Measurements from ENCODE around the gene WDR55. TPM values are rescaled to one million over a fixed set of nuclear protein-coding genes. Genes with fewer than 3 reads are reported as not detected.
A peak's percentile ranks its signal among the peaks of the same experiment; 100 is the strongest.
"Not testable (repeated sequence)": the region's sequence is repeated elsewhere in the genome, so short reads cannot be mapped to it uniquely, and the experiment has no call there.

Gene WDR55
- total RNA-seq, 4 donors from 2014 or later, result 24.2 to 29.5 (median 25.4) TPM

GRCh38 chr5:140647042-140647419, 17.7 kb upstream of the WDR55 start:
- no peak for DNase-seq
- no peak for TF ChIP-seq POLR2A (IDR thresholded peaks at IDR 0.05)
- TF ChIP-seq, protein P1, sequence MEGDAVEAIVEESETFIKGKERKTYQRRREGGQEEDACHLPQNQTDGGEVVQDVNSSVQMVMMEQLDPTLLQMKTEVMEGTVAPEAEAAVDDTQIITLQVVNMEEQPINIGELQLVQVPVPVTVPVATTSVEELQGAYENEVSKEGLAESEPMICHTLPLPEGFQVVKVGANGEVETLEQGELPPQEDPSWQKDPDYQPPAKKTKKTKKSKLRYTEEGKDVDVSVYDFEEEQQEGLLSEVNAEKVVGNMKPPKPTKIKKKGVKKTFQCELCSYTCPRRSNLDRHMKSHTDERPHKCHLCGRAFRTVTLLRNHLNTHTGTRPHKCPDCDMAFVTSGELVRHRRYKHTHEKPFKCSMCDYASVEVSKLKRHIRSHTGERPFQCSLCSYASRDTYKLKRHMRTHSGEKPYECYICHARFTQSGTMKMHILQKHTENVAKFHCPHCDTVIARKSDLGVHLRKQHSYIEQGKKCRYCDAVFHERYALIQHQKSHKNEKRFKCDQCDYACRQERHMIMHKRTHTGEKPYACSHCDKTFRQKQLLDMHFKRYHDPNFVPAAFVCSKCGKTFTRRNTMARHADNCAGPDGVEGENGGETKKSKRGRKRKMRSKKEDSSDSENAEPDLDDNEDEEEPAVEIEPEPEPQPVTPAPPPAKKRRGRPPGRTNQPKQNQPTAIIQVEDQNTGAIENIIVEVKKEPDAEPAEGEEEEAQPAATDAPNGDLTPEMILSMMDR (IDR thresholded peaks at IDR 0.05), result no peak
- H3K36me3 ChIP-seq, result peaks cover 0 to 74% (median 26%) of the 10 kb centered on the region in 3 donors
- H3K4me3 ChIP-seq, result peak overlapping the region; percentile 64 to 93 (median 86)
- no peaks in the 10 kb centered on the region for H3K9me3 ChIP-seq
- 0% methylated on average over 9 to 21 of the region's 27 CpGs for WGBS, 2 donors
- H3K27ac ChIP-seq, result peak overlapping the region; percentile 84 to 91 (median 90)
- intact Hi-C loops (cut with DNase I), result loop anchor here (10.0 kb wide), 1 partner anchor 242 kb away; the partner anchor contains the start of gene ANKHD1
- no peaks in the 10 kb centered on the region for H3K27me3 ChIP-seq
- H3K4me1 ChIP-seq, result peaks cover 7 to 58% (median 8%) of the 10 kb centered on the region in 3 donors

DNA sequence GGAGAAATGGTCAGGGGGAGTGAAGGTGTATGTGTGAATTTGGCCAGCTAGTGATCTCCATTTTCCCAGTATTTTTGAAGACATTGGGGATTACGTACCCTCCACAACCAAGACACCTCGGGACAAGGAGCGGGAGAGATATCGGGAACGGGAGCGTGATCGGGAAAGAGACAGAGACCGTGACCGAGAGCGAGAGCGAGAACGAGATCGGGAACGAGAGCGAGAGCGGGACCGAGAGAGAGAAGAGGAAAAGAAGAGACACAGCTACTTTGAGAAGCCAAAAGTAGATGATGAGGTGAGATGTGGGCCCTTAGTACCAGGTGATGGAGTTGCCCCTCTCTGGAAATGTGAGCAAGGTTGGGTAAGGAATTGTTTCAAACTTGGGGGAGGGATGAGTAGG, 5.8 kb upstream of the WDR55 start:
- H3K27ac ChIP-seq, result no peak overlapping the region
- H3K27me3 ChIP-seq, result no peaks in the 10 kb centered on the region
- TF ChIP-seq, protein P1 (IDR thresholded peaks at IDR 0.05), result no peak
- TF ChIP-seq POLR2A (IDR thresholded peaks at IDR 0.05), result no peak
- no peak overlapping the region for H3K4me3 ChIP-seq
- H3K4me1 ChIP-seq, result peaks cover 0 to 5% (median 3%) of the 10 kb centered on the region in 3 donors
- WGBS, 2 donors, result 96% methylated on average over 17 of the region's 17 CpGs
- DNase-seq, result no peak
- intact Hi-C loops (cut with DNase I), result no loop called here
- H3K36me3 ChIP-seq, result peaks cover 26 to 96% (median 75%) of the 10 kb centered on the region in 3 donors
- no peaks in the 10 kb centered on the region for H3K9me3 ChIP-seq

- Histone ChIP-seq H3K4me1 (peaks cover 2 to 12% (median 5%) of the 10 kb centered on the region in 3 donors), H3K36me3 (peaks cover 21 to 81% (median 60%) of the 10 kb centered on the region in 3 donors)
- H3K9me3 ChIP-seq; intact Hi-C loops (cut with DNase I); H3K27ac ChIP-seq; DNase-seq; H3K4me3 ChIP-seq; H3K27me3 ChIP-seq: not testable (repeated sequence)
- WGBS, 2 donors, result 89% methylated on average over 6 of the region's 6 CpGs
Observed at GRCh38 chr5:140660371-140660770, 4.3 kb upstream of the WDR55 start.

- DNase-seq, result no peak
- intact Hi-C loops (cut with DNase I), result no loop called here
- TF ChIP-seq, protein P1 (IDR thresholded peaks at IDR 0.05), result no peak
- TF ChIP-seq POLR2A (IDR thresholded peaks at IDR 0.05), result no peak
- peaks cover 14 to 71% (median 35%) of the 10 kb centered on the region in 3 donors for H3K36me3 ChIP-seq
- H3K27me3 ChIP-seq, result no peaks in the 10 kb centered on the region
- H3K9me3 ChIP-seq, result no peaks in the 10 kb centered on the region
- H3K27ac ChIP-seq, result peak overlapping the region; percentile 89 to 99 (median 94)
- WGBS, 2 donors, result 4 to 7% methylated on average over 9 to 18 of the region's 18 CpGs
- peak overlapping the region; percentile 62 to 96 (median 90) for H3K4me3 ChIP-seq
- H3K4me1 ChIP-seq, result peaks cover 12 to 34% (median 16%) of the 10 kb centered on the region in 3 donors
Observed at GRCh38 chr5:140664030-140664358, 710 bp upstream of the WDR55 start.

GRCh38 chr5:140671035-140671434, 6.3 kb downstream of the WDR55 start:
- intact Hi-C loops (cut with DNase I); H3K27me3 ChIP-seq; H3K4me3 ChIP-seq; H3K9me3 ChIP-seq; DNase-seq; H3K27ac ChIP-seq: not testable (repeated sequence)
- peaks cover 4 to 25% (median 5%) of the 10 kb centered on the region in 3 donors for H3K4me1 ChIP-seq
- peaks cover 17 to 97% (median 24%) of the 10 kb centered on the region in 3 donors for H3K36me3 ChIP-seq
- WGBS, 2 donors, result 100% methylated on average over 2 of the region's 4 CpGs; no CpG with 5 or more reads in 1 of the 2 donors

DNA sequence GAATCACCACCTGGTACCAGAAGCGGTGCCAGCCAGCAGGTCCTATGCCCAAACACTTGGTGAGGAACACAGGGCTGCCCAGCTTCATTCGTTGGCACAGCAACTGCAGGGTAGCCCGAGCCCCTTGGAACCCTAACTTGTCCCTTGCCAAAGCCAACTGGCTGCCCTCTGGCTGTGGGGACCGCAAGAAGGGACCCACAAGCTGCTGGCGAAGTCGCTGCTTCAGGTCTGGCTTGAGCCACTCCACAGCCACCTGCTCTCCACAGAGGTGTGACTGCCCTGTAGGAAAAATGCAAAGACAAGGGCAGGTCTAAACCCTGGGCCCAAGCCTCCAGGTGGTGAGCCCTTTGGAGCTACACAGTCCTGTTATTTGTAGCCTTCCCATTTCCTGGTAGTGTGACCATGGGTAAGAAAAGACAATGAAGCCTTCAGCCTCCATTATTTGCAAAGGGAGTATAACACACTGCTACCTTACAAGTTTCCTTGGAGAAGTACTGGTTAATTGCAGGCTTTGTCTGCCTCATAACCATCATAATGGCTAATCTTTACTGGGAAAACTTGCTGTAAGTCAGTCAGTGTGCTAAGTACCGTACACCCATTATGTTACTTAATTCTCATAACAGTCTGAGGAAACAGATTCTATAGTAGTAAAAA, 6.9 kb downstream of the WDR55 start:
- no peak overlapping the region for H3K27ac ChIP-seq
- peaks cover 20 to 100% (median 30%) of the 10 kb centered on the region in 3 donors for H3K36me3 ChIP-seq
- TF ChIP-seq, protein P1 (IDR thresholded peaks at IDR 0.05), result no peak
- no peak for DNase-seq
- no peaks in the 10 kb centered on the region for H3K9me3 ChIP-seq
- no peak overlapping the region for H3K4me3 ChIP-seq
- intact Hi-C loops (cut with DNase I), result no loop called here
- no peaks in the 10 kb centered on the region for H3K27me3 ChIP-seq
- H3K4me1 ChIP-seq, result peaks cover 0 to 19% (median 0%) of the 10 kb centered on the region in 3 donors
- WGBS, 2 donors, result 89% methylated on average over 1 of the region's 7 CpGs

Data from esophagus squamous epithelium (tissue), 5 donors.